GM23248 (cell line): Measurements from ENCODE around the gene GGT7. TPM values are rescaled to one million over a fixed set of nuclear protein-coding genes. Genes with fewer than 3 reads are reported as not detected.

ENCODE experiments used
- DNase-seq: peaks from one replicate; pipeline ENCODE4 v3.0.0-alpha.2; 2015
- H2AFZ ChIP-seq: fragments of 200-600 bp; sonication (generic); 2 replicates; pipeline ENCODE4 v1.6.1; 2016; ENCODE audit warnings: antibody characterized with exemption
- H3F3A ChIP-seq: fragments of 200-600 bp; sonication (generic); 2 replicates; pipeline ENCODE4 v1.6.1; 2016; ENCODE audit warnings: mild to moderate bottlenecking, antibody characterized with exemption, mixed run types; ENCODE audit not compliant: insufficient read depth
- H3K27ac ChIP-seq: fragments of 200-600 bp; sonication (generic); 2 replicates; pipeline ENCODE4 v1.5.1; 2016; ENCODE audit warnings: mild to moderate bottlenecking
- H3K27me3 ChIP-seq: fragments of 200-600 bp; sonication (generic); replicated peaks from 2 replicates; pipeline ENCODE4 v1.6.1; 2016; ENCODE audit warnings: mild to moderate bottlenecking; ENCODE audit not compliant: insufficient read depth
- H3K36me3 ChIP-seq: fragments of 200-600 bp; sonication (generic); 2 replicates; pipeline ENCODE4 v1.6.1; 2016; ENCODE audit warnings: low read depth, mild to moderate bottlenecking
- H3K4me1 ChIP-seq: fragments of 200-600 bp; sonication (generic); 2 replicates; pipeline ENCODE4 v1.6.1; 2016; ENCODE audit warnings: mild to moderate bottlenecking; ENCODE audit not compliant: insufficient read depth
- H3K4me2 ChIP-seq: fragments of 200-600 bp; sonication (generic); one replicate; pipeline ENCODE4 v1.6.1; 2016; ENCODE audit warnings: mild to moderate bottlenecking; ENCODE audit not compliant: unreplicated experiment
- H3K4me3 ChIP-seq: fragments of 200-600 bp; sonication (generic); 2 replicates; pipeline ENCODE4 v1.5.1; 2016; ENCODE audit warnings: mild to moderate bottlenecking
- H3K79me2 ChIP-seq: fragments of 200-600 bp; sonication (generic); 2 replicates; pipeline ENCODE4 v1.6.1; 2016; ENCODE audit warnings: mild to moderate bottlenecking; ENCODE audit not compliant: insufficient read depth
- H3K9ac ChIP-seq: fragments of 200-600 bp; sonication (generic); 2 replicates; pipeline ENCODE4 v1.6.1; 2016; ENCODE audit warnings: mild to moderate bottlenecking
- H3K9me2 ChIP-seq: fragments of 200-600 bp; sonication (generic); 2 replicates; pipeline ENCODE4 v1.6.1; 2016; ENCODE audit warnings: mixed run types, mild to moderate bottlenecking, moderate library complexity; ENCODE audit not compliant: insufficient read depth
- H3K9me3 ChIP-seq: fragments of 200-600 bp; sonication (generic); one replicate; pipeline ENCODE4 v1.6.1; 2017; ENCODE audit warnings: low read depth
- H4K20me1 ChIP-seq: fragments of 200-600 bp; sonication (generic); 2 replicates; pipeline ENCODE4 v1.6.0; 2016; ENCODE audit not compliant: insufficient read depth
- EZH2 ChIP-seq: fragments of 200-600 bp; sonication (generic); IDR thresholded peaks from 2 replicates; pipeline ENCODE4 v1.6.1; 2018; ENCODE audit warnings: antibody characterized with exemption, mild to moderate bottlenecking; ENCODE audit not compliant: insufficient read depth, poor library complexity, severe bottlenecking
- EZH2phosphoT487 ChIP-seq: fragments of 200-600 bp; sonication (generic); IDR thresholded peaks from 2 replicates; pipeline ENCODE4 v1.6.1; 2018; ENCODE audit warnings: antibody characterized with exemption, moderate library complexity, mild to moderate bottlenecking, low read depth; ENCODE audit not compliant: insufficient read depth
- WGBS, 2 experiments: methylation state at CpG; one replicate each; pipeline ENCODE4 v1.1.6; 2015 to 2017; ENCODE audit warnings: low lambda C conversion rate in 2 of 2, low coverage in 1 of 2; ENCODE audit errors: missing lambda C conversion rate in 2 of 2; 5-methylcytosine and 5-hydroxymethylcytosine counted together
- in situ Hi-C: fragments of 300-500 bp; cut with MboI; formaldehyde crosslinking; loops from 2 replicates; pipeline ENCODE4 v1.15.0; 2020
- polyA plus RNA-seq: library from polyadenylated mRNA; unstranded; fragments of >200 nt; fragmentation: Nextera tagmentation; extraction: Ambion mirVana; gene quantifications from 2 replicates; pipeline ENCODE4 v1.2.1, GENCODE V29; 2016
- total RNA-seq: library from RNA; depleted of rRNA; stranded (reverse); fragments of >200 nt; shearing (Covaris generic); gene quantifications from 2 replicates; pipeline ENCODE4 v1.2.3, GENCODE V29; 2014

Gene GGT7
- total and polyA plus RNA-seq, 2 experiments from 2014 or later: 9.2 to 20.4 TPM

DNA sequence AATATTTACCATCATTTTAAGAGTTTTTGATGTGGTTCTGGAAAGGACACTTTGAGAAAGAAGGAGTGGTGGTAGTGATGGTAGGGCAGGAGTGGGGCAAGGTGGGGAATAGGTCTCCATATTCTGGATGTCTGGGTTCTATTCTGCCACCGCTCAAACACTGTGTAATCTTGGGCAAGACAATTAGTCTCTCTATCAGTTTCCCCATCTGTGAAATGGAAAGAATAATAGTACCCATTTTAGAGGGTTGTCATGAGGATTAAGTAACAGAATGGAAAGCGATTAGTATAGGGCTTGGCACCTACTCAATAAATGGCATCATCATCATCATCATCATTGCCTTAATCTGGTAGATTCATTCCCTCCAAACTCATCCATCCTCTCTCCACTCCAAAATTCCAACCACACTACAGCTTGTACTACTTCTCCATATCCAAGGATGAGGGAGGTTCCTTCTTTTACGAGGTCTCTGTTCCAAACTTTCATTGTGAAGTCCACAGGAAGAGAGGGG, 982 bp upstream of the GGT7 start:
- TF ChIP-seq EZH2: no peak
- TF ChIP-seq EZH2phosphoT487: no peak
- H3F3A ChIP-seq: peaks cover 9% of the 10 kb centered on the region
- WGBS, 2 experiments: 32 to 39% methylated on average over 3 of the region's 3 CpGs
- H3K4me2 ChIP-seq: peak overlapping the region; percentile 88
- no peak overlapping the region for H3K27ac ChIP-seq
- H4K20me1 ChIP-seq: no peaks in the 10 kb centered on the region
- H3K27me3 ChIP-seq: no peaks in the 10 kb centered on the region
- H3K36me3 ChIP-seq: no peaks in the 10 kb centered on the region
- no peaks in the 10 kb centered on the region for H3K9me2 ChIP-seq
- H3K4me1 ChIP-seq: peaks cover 6% of the 10 kb centered on the region
- H3K9me3 ChIP-seq: no peaks in the 10 kb centered on the region
- H3K79me2 ChIP-seq: peaks cover 16% of the 10 kb centered on the region
- in situ Hi-C loops: no loop called here
- H3K4me3 ChIP-seq: peak overlapping the region; percentile 84
- peak overlapping the region; percentile 67; the same call in 1 of the 2 replicates for H3K9ac ChIP-seq
- H2AFZ ChIP-seq: peak overlapping the region; percentile 91
- DNase-seq: no peak

DNA sequence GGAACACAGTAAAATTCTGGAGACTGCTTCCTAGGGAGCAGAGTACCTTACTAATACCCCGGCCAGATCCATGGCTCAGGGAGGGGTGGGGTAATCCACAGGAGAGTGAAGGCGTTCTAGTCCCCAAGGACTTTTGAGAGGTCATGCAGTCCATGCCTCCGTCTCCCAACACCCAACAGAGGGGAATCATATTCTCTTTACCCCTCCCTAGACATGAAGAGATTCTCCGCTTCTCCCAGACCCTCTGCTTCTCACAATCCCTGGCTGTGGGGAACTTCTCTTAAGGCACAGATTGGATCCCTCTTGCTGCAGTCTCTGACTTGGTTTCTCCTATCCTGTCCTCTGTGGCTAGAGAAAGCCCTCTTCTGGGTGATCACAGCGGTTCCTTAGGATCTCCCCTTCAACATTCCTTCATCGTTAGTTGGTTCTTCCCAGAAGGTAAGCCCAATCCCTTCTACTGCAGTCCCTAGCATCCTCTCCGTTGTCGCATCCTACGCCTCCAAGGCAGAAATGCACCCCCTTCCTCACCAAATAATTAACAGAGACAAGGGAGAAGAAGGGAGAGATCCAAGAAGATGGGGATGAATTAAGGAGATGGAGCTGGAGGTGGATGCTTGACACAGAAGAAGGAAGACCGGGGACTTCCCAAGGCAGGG, 562 bp downstream of the GGT7 start:
- Histone ChIP-seq H3K27me3 (no peaks in the 10 kb centered on the region), H3K27ac (no peak overlapping the region), H3K9me2 (no peaks in the 10 kb centered on the region), H4K20me1 (no peaks in the 10 kb centered on the region), H3K9ac (peak overlapping the region; percentile 67), H3K4me3 (peak overlapping the region; percentile 84), H2AFZ (peak overlapping the region; percentile 91), H3K79me2 (peaks cover 1% of the 10 kb centered on the region), H3K9me3 (no peaks in the 10 kb centered on the region), H3F3A (peaks cover 9% of the 10 kb centered on the region), H3K36me3 (no peaks in the 10 kb centered on the region), H3K4me1 (peaks cover 13% of the 10 kb centered on the region), H3K4me2 (peak overlapping the region; percentile 88)
- TF ChIP-seq EZH2 (no peak), EZH2phosphoT487 (no peak)
- peak; percentile 32 for DNase-seq
- 7 to 10% methylated on average over 10 of the region's 10 CpGs for WGBS, 2 experiments
- in situ Hi-C loops: no loop called here

DNA sequence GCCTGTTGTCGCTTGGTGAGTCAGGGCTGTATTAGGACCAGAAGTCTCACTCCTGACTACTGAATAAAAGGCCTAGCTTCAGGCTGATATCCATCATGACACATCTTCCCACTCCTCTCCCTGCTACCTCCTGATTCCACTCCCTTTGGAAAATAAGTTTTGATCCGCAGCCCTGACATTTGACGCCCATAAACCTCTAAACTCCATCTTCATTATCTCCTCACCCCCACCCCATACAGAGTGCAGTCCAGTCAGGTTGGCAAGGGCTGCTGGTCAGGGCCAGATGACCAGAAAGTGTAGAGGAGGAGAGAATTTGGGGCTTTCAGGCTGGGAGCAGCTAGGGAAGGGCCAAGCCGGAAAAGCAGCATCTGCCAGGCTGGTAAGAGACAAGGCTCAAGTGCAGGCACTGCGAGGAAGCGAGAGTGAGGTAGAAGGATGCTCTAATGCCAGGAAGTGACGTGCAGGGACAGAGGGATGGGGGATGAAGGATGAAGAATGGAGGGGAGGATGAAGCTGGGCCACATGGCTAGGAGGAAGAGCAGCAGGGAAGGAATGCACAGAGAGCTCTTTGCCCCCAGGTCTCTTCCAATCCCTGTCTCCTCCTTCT, 1.2 kb downstream of the GGT7 start:
- Histone ChIP-seq H2AFZ (no peak overlapping the region), H3K4me3 (peak overlapping the region; percentile 84), H3K9ac (no peak overlapping the region; the same call in 1 of the 2 replicates), H3K79me2 (no peaks in the 10 kb centered on the region), H4K20me1 (no peaks in the 10 kb centered on the region), H3K9me2 (no peaks in the 10 kb centered on the region), H3F3A (peaks cover 9% of the 10 kb centered on the region), H3K27me3 (no peaks in the 10 kb centered on the region), H3K4me1 (peaks cover 13% of the 10 kb centered on the region), H3K27ac (no peak overlapping the region), H3K36me3 (no peaks in the 10 kb centered on the region), H3K9me3 (no peaks in the 10 kb centered on the region), H3K4me2 (peak overlapping the region; percentile 88)
- DNase-seq: peak; percentile 17
- TF ChIP-seq EZH2 (no peak), EZH2phosphoT487 (no peak)
- in situ Hi-C loops: no loop called here
- 91 to 94% methylated on average over 7 of the region's 7 CpGs for WGBS, 2 experiments

DNA sequence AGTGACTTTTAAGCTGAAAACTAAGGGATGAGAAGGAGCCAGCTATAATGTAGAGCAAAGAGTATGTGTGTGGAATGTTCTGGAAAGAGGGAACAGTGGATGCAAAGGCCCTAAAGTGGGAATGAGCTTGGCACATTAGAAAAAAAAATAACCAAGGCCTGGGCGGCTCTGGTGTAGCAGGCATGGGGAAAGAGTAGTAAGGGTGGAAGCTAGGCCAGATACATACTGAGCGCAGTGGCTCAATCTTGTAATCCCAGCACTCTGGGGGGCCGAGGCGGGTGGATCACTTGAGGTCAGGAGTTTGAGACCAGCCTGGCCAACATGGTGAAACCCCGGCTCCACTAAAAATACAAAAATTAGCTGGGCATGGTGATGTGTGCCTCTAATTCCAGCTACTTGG, 8.4 kb downstream of the GGT7 start:
- H3K27me3 ChIP-seq: no peaks in the 10 kb centered on the region
- in situ Hi-C loops: no loop called here
- no peak overlapping the region for H3K4me3 ChIP-seq
- no peaks in the 10 kb centered on the region for H3K9me3 ChIP-seq
- H3K4me2 ChIP-seq: no peak overlapping the region
- no peaks in the 10 kb centered on the region for H3F3A ChIP-seq
- TF ChIP-seq EZH2 (no peak), EZH2phosphoT487 (no peak)
- DNase-seq: no peak
- no peaks in the 10 kb centered on the region for H3K9me2 ChIP-seq
- WGBS, 2 experiments: 98 to 99% methylated on average over 5 of the region's 5 CpGs
- H3K27ac ChIP-seq: no peak overlapping the region
- H2AFZ ChIP-seq: no peak overlapping the region
- H3K79me2 ChIP-seq: no peaks in the 10 kb centered on the region
- no peaks in the 10 kb centered on the region for H4K20me1 ChIP-seq
- H3K4me1 ChIP-seq: peaks cover 7% of the 10 kb centered on the region; the same call in 1 of the 2 replicates
- no peaks in the 10 kb centered on the region for H3K36me3 ChIP-seq
- H3K9ac ChIP-seq: no peak overlapping the region
